Lower leg skin (tissue), 3 donors: ENCODE results near the gene UMAD1.

Source experiments
- CTCF ChIP-seq, 3 donors: fragments of 450-650 bp; IDR thresholded peaks; one replicate each; pipeline ENCODE4 v1.5.1; 2016; ENCODE audit warnings: antibody characterized with exemption in 3 of 3, mild to moderate bottlenecking in 3 of 3, moderate library complexity in 2 of 3
- POLR2A ChIP-seq, 2 donors: fragments of 450-650 bp; IDR thresholded peaks; one replicate each; pipeline ENCODE4 v1.6.1; 2016 to 2017; ENCODE audit warnings: antibody characterized with exemption in 2 of 2, mild to moderate bottlenecking in 1 of 2, moderate library complexity in 1 of 2

GRCh38 chr7:7819442-7820247 is 179.1 kb downstream of the UMAD1 start:
- TF ChIP-seq CTCF (IDR thresholded peaks at IDR 0.05) (no peak), POLR2A (IDR thresholded peaks at IDR 0.05) (no peak)
